GM21390 (cell line): ENCODE measurements around the gene CTSC.
"Not testable (repeated sequence)": the region's sequence is repeated elsewhere in the genome, so short reads cannot be mapped to it uniquely, and the experiment has no call there.

Experiments used
- ATAC-seq: cut with Tn5 transposase; IDR thresholded peaks from one replicate; pipeline ENCODE4 v1.9.1; 2021; ENCODE audit not compliant: unreplicated experiment

Gene CTSC

GRCh38 chr11:88284336-88285050 lies 53.0 kb downstream of the CTSC start:
- no peak for ATAC-seq

- no peak for ATAC-seq
These were observed 54.6 kb downstream of the CTSC start for GRCh38 chr11:88282747-88283515.

DNA sequence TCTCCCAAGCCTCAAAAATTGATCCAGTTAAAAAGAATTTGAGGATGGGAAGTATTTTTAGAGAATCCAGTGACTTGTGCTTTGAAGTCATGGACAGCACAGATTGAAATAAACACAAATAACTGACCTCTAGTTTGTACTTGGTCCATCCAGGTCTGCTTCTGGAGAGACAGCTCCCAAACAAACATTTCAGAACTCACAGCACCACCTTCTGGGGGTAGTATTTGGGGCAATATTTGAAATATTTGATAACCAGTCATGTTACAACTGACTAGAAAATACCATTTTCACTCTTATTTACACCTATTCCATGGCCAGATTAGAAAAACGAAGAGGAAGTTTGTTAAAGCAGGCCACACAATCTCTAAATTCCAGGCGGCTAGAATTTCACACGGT lies 56.2 kb downstream of the CTSC start:
- no peak for ATAC-seq

GRCh38 chr11:88280673-88281316 lies 56.7 kb downstream of the CTSC start:
- ATAC-seq = no peak

DNA sequence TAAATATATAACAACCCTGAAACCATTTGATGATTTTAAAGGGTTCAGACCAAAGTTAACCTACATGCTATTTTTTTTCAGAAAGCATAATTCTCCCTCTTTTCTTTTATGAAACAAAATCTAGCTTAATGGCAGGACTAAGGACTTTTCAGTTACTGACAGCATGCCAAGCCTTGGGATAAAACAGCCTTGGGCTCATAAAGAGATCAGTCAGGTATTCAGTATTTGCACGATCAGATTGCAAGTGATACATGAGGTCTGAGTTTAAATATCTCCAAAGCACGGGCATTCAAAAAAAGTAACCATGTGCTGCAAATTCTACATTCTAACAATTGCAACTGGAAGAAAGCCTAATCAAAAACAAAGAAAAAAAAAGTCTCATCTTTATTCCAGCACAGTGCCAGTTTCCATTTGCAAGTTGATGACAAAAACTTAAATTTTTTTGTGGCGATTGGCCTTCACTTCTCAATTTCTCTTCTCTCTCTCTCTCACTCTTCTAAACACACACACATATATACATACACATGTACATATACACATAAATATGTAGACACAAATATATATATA lies 60.1 kb downstream of the CTSC start:
- no peak for ATAC-seq

DNA sequence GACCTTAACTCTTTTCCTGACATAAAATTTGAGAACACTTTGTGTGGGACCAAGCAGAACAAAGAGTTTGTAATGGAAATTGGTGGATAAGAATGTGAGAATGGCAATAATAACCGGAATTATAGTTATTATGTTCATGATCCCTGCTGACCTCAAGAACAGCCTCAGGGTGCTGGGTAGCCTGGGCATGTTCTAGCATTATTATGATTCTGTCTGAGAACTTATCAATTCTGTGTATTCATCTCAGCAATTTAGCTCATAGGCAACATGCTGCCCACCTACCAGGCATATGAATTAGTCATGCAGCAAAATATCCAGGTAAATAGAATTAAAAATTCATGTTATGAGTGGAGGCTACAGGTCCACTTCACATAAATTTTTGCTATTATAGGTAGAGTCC lies 61.9 kb downstream of the CTSC start:
- no peak for ATAC-seq

GRCh38 chr11:88266919-88267318 lies 70.6 kb downstream of the CTSC start:
- ATAC-seq = peak; percentile 65

- ATAC-seq = no peak
These were observed 71.4 kb downstream of the CTSC start for GRCh38 chr11:88266157-88266556.

DNA sequence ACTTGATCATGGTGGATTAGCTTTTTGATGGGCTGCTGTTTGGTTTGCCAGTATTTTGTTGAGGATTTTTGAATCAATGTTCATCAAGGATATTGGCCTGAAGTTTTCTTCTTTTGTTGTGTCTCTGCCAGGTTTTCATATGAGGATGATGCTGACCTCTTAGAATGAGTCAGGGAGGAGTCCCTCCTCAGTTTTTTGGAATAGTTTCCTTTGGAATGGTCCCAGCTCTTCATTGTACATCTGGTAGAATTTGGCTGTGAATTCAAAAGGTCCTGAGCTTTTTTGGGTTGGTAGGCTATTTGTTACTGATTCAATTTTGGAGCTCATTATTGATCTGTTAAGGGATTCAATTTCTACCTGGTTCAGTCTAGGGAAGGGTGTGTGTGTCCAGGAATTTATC lies 78.1 kb downstream of the CTSC start:
- ATAC-seq = no peak

DNA sequence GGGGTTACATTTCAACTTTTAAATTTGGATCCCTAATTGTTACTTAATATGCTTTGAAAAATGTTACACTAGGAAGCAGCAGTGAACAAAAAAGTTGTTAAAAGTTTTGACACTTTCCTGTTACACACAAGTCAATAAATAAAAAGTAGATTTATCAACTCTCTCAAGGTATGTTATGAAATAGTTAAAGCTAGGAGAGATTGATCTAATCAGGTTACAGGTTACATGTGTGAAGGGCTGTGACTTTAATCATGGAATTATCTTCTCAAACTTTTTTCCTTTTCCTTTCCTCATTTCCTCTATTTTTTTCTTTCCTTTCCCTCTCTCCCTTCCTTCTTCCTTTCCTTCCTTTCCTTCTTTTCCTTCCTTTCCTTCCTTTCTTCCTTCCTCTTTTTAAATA lies 85.3 kb downstream of the CTSC start:
- no peak for ATAC-seq

DNA sequence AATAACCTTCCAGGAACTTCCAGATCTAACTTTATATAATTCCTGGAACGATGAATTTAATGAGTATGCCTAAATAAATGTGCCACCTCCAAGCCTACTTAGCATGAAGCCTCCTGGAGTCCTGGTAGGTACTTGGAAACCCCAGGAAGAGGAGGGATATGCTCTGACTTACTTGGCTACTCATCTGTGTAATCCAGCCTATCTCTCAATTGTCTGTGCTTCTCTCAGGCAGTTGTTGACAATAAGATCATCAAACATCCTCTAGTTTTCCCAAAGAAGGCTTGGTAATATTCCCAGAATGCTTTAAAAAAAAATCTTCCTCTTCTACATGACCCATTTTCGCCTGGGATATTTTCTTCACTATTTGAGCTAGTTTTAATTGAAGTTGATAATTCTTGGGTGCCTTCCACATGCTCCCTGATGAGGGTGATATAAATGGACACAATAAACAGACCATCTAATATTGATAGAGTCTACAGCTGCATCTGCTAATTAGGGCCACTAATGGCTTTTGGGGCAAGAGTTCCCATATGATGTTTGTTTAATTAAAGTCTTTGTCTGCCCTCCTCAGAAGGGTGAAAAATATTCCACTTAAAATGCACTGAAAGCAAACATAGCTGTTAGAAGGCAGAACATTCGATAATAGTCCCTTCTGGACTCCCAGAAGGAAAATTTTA lies 86.8 kb downstream of the CTSC start:
- no peak for ATAC-seq

GRCh38 chr11:88249706-88250105 lies 87.8 kb downstream of the CTSC start:
- ATAC-seq = no peak

DNA sequence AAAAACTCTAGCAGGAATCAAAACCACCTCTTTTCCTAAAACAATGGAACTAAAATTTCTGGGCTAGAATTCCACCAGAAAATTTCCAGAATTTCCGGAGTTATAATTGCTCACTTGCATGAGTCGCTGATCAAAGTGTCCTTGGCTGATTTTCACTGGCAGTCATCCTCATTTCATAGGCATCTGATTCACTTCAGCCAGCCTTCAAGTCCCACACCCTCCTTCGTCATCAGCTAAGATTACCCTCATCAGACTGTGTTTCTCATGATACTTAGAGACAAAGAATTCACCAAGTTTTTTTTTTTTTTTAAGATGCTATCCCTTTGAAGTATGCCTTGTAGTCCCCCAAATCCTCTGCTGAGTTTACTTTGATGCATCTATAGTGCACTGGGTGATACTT lies 90.8 kb downstream of the CTSC start:
- no peak for ATAC-seq

GRCh38 chr11:88245576-88245975 lies 92.0 kb downstream of the CTSC start:
- ATAC-seq = not testable (repeated sequence)
